Upper lobe of left lung (tissue), 6 donors: ENCODE measurements around the gene FIBCD1. TPM values are rescaled to one million over a fixed set of nuclear protein-coding genes. Genes with fewer than 3 reads are reported as not detected.
A peak's percentile ranks its signal among the peaks of the same experiment; 100 is the strongest.

ENCODE experiments used
- ATAC-seq, 2 donors: fragments of 200-7000 bp; cut with Tn5 transposase; one replicate each; pipeline ENCODE4 v1.9.1; 2022; ENCODE audit warnings: mild to moderate bottlenecking in 2 of 2, moderate library complexity in 2 of 2; ENCODE audit not compliant: low FRiP score in 2 of 2
- DNase-seq, 2 donors: peaks; one replicate each; pipeline ENCODE4 v3.0.0-alpha.2; 2019 to 2020
- H3K27ac ChIP-seq, 4 donors: fragments of 200-600 bp; sonication (generic); one replicate each; pipeline ENCODE4 v1.5.1; 2016 to 2019
- H3K27me3 ChIP-seq, 4 donors: fragments of 200-600 bp; sonication (generic); one replicate each; pipeline ENCODE4 v1.5.1; 2017 to 2019
- H3K36me3 ChIP-seq, 4 donors: fragments of 200-600 bp; sonication (generic); one replicate each; pipeline ENCODE4 v1.5.1; 2016 to 2019
- H3K4me1 ChIP-seq, 4 donors: fragments of 200-600 bp; sonication (generic); one replicate each; pipeline ENCODE4 v1.5.1; 2018 to 2019
- H3K4me3 ChIP-seq, 4 donors: fragments of 200-600 bp; sonication (generic); one replicate each; pipeline ENCODE4 v1.5.1; 2017 to 2019; ENCODE audit warnings: mild to moderate bottlenecking in 2 of 4, moderate library complexity in 1 of 4
- H3K9me3 ChIP-seq, 4 donors: fragments of 200-600 bp; sonication (generic); one replicate each; pipeline ENCODE4 v1.5.1; 2018 to 2019
- CTCF ChIP-seq, 6 experiments: fragments of 450-650 bp in 4 of 6; fragments of 200-600 bp in 2 of 6; sonication (generic) in 2 of 6; IDR thresholded peaks; one replicate each; pipeline ENCODE4 v1.5.1; 2016 to 2019; ENCODE audit warnings: antibody characterized with exemption in 6 of 6
- EP300 ChIP-seq, 4 donors: sonication (generic); formaldehyde crosslinking; IDR thresholded peaks; one replicate each; pipeline ENCODE4 v1.5.1; 2017; ENCODE audit warnings: antibody characterized with exemption in 4 of 4, control low read depth in 2 of 4
- POLR2A ChIP-seq, 4 donors: fragments of 450-650 bp; IDR thresholded peaks; one replicate each; pipeline ENCODE4 v1.5.1; 2016 to 2017; ENCODE audit warnings: antibody characterized with exemption in 4 of 4, mild to moderate bottlenecking in 2 of 4
- POLR2AphosphoS5 ChIP-seq, 2 donors: sonication (generic); formaldehyde crosslinking; IDR thresholded peaks; one replicate each; pipeline ENCODE4 v1.5.1; 2017; ENCODE audit warnings: antibody characterized with exemption in 2 of 2
- WGBS, 2 donors: methylation state at CpG; one replicate each; pipeline ENCODE4 v1.1.5; 2017 to 2018; 5-methylcytosine and 5-hydroxymethylcytosine counted together
- total RNA-seq, 6 donors: library from RNA; depleted of rRNA in 4 of 6; stranded (reverse); fragments of >200 nt in 4 of 6; gene quantifications; one replicate each; pipeline versions ENCODE4 v1.1.0 to v1.2.1, GENCODE V29; 2016 to 2021
- donor health status: DM: no; HTN: no; CAD: no; lungs with moderate emphysema.
- donor health status: DM: no; HTN: yes; CAD: no; lungs with severe emphysema.

FIBCD1 gene
- total RNA-seq, 6 donors from 2014 or later: 0.30 to 15.8 (median 4.1) TPM

DNA sequence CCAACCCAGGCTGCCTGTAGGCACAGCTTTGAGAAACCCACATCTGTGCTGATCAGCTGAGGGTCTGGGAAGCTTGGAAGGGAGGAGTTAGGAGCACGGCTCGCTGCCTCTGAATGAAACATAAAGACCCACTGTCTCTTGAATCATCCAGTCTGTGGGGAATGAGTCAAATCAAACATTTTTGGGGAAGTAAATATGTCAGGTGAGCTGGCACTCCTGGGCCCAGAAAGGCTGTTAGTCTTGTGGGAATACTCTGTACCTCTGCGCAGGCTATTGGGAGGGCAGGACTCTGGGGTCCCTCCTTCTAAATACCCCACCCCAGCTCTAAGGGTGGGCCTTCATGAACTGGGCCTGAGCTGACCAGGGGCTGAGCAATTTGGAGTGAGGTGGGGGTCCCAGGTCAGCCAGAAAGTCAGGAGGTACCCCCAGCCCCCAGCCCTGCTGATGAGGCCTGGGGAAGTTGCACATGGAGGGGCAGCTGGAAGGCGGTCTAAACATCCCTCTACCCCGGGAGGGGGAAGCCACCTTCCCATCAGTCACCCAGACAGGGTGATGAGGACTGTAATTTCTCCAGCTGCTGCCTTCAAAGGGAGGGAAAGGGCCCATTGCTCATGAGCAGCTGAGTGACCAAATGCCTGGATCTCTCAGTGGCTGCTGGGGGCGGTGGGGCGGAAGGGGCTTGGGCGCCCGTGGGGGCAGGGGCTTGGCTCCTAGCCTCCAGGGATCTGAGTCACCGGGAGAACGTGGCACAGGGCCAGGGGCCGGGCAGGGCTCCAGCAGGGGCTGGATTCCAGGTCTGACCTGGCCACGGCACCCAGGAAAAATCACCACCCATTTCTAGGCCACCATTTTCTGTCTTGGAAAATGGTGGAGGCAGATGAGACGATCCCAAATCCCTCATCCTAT, 10.8 kb downstream of the FIBCD1 start:
- peaks cover 0 to 8% (median 4%) of the 10 kb centered on the region in 4 donors for H3K4me1 ChIP-seq
- H3K4me3 ChIP-seq: no peak overlapping the region
- no peaks in the 10 kb centered on the region for H3K36me3 ChIP-seq
- no peak overlapping the region for H3K27ac ChIP-seq
- no peak for TF ChIP-seq EP300 (IDR thresholded peaks at IDR 0.05)
- no peak for TF ChIP-seq POLR2AphosphoS5 (IDR thresholded peaks at IDR 0.05)
- TF ChIP-seq CTCF (IDR thresholded peaks at IDR 0.05): no peak
- no peak for TF ChIP-seq POLR2A (IDR thresholded peaks at IDR 0.05)
- ATAC-seq (no peak), DNase-seq (peak; percentile 41 to 89)
- peaks cover 0 to under 1% (median 0%) of the 10 kb centered on the region in 4 donors for H3K27me3 ChIP-seq
- no peaks in the 10 kb centered on the region for H3K9me3 ChIP-seq
- 57 to 79% methylated on average over 3 to 14 of the region's 14 CpGs for WGBS, 2 donors

- Histone ChIP-seq H3K4me3 (no peak overlapping the region), H3K9me3 (no peaks in the 10 kb centered on the region), H3K4me1 (peaks cover 0 to 3% (median 1%) of the 10 kb centered on the region in 4 donors), H3K36me3 (no peaks in the 10 kb centered on the region), H3K27me3 (no peaks in the 10 kb centered on the region), H3K27ac (no peak overlapping the region)
- ATAC-seq: no peak
- no peak for DNase-seq
- WGBS, 2 donors: 90 to 93% methylated on average over 6 to 10 of the region's 10 CpGs
- TF ChIP-seq CTCF (IDR thresholded peaks at IDR 0.05) (no peak), EP300 (IDR thresholded peaks at IDR 0.05) (no peak), POLR2AphosphoS5 (IDR thresholded peaks at IDR 0.05) (no peak), POLR2A (IDR thresholded peaks at IDR 0.05) (no peak)
Observed at GRCh38 chr9:130927338-130927737, 11.7 kb downstream of the FIBCD1 start.

GRCh38 chr9:130925050-130925678, 13.9 kb downstream of the FIBCD1 start:
- no peak for ATAC-seq
- Histone ChIP-seq H3K27me3 (no peaks in the 10 kb centered on the region), H3K9me3 (no peaks in the 10 kb centered on the region)

GRCh38 chr9:130924448-130924788, 14.6 kb downstream of the FIBCD1 start:
- H3K36me3 ChIP-seq: no peaks in the 10 kb centered on the region
- H3K4me3 ChIP-seq: no peak overlapping the region
- H3K27me3 ChIP-seq: no peaks in the 10 kb centered on the region
- 77 to 80% methylated on average over 4 to 9 of the region's 10 CpGs for WGBS, 2 donors
- no peak overlapping the region for H3K27ac ChIP-seq
- TF ChIP-seq CTCF (IDR thresholded peaks at IDR 0.05) (no peak), POLR2A (IDR thresholded peaks at IDR 0.05) (no peak), POLR2AphosphoS5 (IDR thresholded peaks at IDR 0.05) (no peak), EP300 (IDR thresholded peaks at IDR 0.05) (no peak)
- H3K9me3 ChIP-seq: no peaks in the 10 kb centered on the region
- H3K4me1 ChIP-seq: no peaks in the 10 kb centered on the region
- ATAC-seq (no peak), DNase-seq (no peak)

More at GRCh38 chr9:130925050-130925678, 13.9 kb downstream of the FIBCD1 start:
- no peak for TF ChIP-seq CTCF (IDR thresholded peaks at IDR 0.05)
- TF ChIP-seq POLR2A (IDR thresholded peaks at IDR 0.05): no peak
- no peak for TF ChIP-seq POLR2AphosphoS5 (IDR thresholded peaks at IDR 0.05)
- no peak for TF ChIP-seq EP300 (IDR thresholded peaks at IDR 0.05)
- Histone ChIP-seq H3K4me1 (no peaks in the 10 kb centered on the region), H3K4me3 (no peak overlapping the region), H3K27ac (no peak overlapping the region), H3K36me3 (no peaks in the 10 kb centered on the region)
- DNase-seq: no peak
- WGBS, 2 donors: 79 to 84% methylated on average over 15 to 19 of the region's 19 CpGs
